Caco-2 (cell line): ENCODE results near the gene TBC1D8. TPM values are rescaled to one million over a fixed set of nuclear protein-coding genes. Genes with fewer than 3 reads are reported as not detected.

Experiments
- BruUV-seq: library from RNA; stranded (reverse); fragments of 400-500 nt; replicated peaks from 2 replicates; lab custom pipeline; 2021; lab: Mats Ljungman, UMichigan
- CTCF ChIA-PET: fragments of 300-600 bp; sonication (Branson Sonifier 250); formaldehyde crosslinking; loops from one replicate; lab custom pipeline; 2022; ENCODE audit warnings: antibody characterized with exemption; lab: Charles Lee
- POLR2A ChIA-PET: fragments of 300-600 bp; sonication (Branson Sonifier 250); formaldehyde crosslinking; loops from one replicate; lab custom pipeline; 2022; ENCODE audit warnings: antibody characterized with exemption; lab: Charles Lee
- DNase-seq, 2 experiments: peaks; one replicate each; pipeline versions ENCODE4 v3.0.0 to v3.0.0-alpha.2; 2020 to 2022
- H3K27me3 ChIP-seq: replicated peaks from 2 replicates; pipeline ENCODE4 v1.6.0; 2011; ENCODE audit warnings: low read length; ENCODE audit not compliant: control insufficient read depth, insufficient read depth
- H3K36me3 ChIP-seq: 2 replicates; pipeline ENCODE4 v1.5.1; 2011; ENCODE audit warnings: low read length; ENCODE audit not compliant: control insufficient read depth, insufficient read depth
- H3K4me1 ChIP-seq: fragments of 250-450 bp; sonication (Bioruptor Pico); 2 replicates; pipeline ENCODE4 v1.5.1; 2020; ENCODE audit warnings: mild to moderate bottlenecking
- H3K4me3 ChIP-seq: 2 replicates; pipeline ENCODE4 v1.5.1; 2011; ENCODE audit warnings: low read depth, mild to moderate bottlenecking, control low read depth, low read length
- H3K9me3 ChIP-seq: fragments of 250-450 bp; sonication (Bioruptor Pico); 2 replicates; pipeline ENCODE4 v1.5.1; 2020; ENCODE audit warnings: mild to moderate bottlenecking, moderate library complexity
- H3K27ac Mint-ChIP-seq: one replicate; pipeline ENCODE4 v1.8.0; 2022; ENCODE audit warnings: mixed read lengths; ENCODE audit not compliant: unreplicated experiment
- H3K27me3 Mint-ChIP-seq: one replicate; pipeline ENCODE4 v1.8.0; 2022; ENCODE audit warnings: mixed read lengths; ENCODE audit not compliant: insufficient read depth, unreplicated experiment
- H3K36me3 Mint-ChIP-seq: one replicate; pipeline ENCODE4 v1.8.0; 2022; ENCODE audit warnings: mild to moderate bottlenecking, mixed read lengths; ENCODE audit not compliant: insufficient read depth, unreplicated experiment
- H3K4me1 Mint-ChIP-seq: one replicate; pipeline ENCODE4 v1.8.0; 2022; ENCODE audit warnings: low read depth, mixed read lengths; ENCODE audit not compliant: unreplicated experiment
- H3K4me3 Mint-ChIP-seq: one replicate; pipeline ENCODE4 v1.8.0; 2022; ENCODE audit warnings: mild to moderate bottlenecking, moderate library complexity, mixed read lengths; ENCODE audit not compliant: unreplicated experiment
- H3K9me3 Mint-ChIP-seq: one replicate; pipeline ENCODE4 v1.8.0; 2022; ENCODE audit warnings: mixed read lengths; ENCODE audit not compliant: unreplicated experiment
- CTCF ChIP-seq, 2 experiments: fragments of 200-600 bp in 1 of 2; IDR thresholded peaks; 1 replicate in 1 of 2; 2 replicates in 1 of 2; pipeline versions ENCODE4 v1.5.1 to v1.8.0; 2011 to 2022; ENCODE audit warnings: antibody characterized with exemption in 1 of 2, control low read depth in 1 of 2, inconsistent platforms in 1 of 2, low read depth in 1 of 2, low read length in 1 of 2, mild to moderate bottlenecking in 1 of 2, moderate library complexity in 1 of 2; ENCODE audit not compliant: insufficient read depth in 1 of 2, severe bottlenecking in 1 of 2, unreplicated experiment in 1 of 2
- intact Hi-C: fragments of 100-400 bp; cut with micrococcal nuclease; formaldehyde crosslinking; loops from one replicate; pipeline ENCODE4 v1.10.0; 2022; ENCODE audit not compliant: unreplicated experiment
- total RNA-seq: library from RNA; stranded (reverse); gene quantifications from 2 replicates; pipeline ENCODE4 v1.2.3, GENCODE V29; 2022

The TBC1D8 gene
- total RNA-seq, 1 experiment from 2014 or later, result 29.5 TPM

DNA sequence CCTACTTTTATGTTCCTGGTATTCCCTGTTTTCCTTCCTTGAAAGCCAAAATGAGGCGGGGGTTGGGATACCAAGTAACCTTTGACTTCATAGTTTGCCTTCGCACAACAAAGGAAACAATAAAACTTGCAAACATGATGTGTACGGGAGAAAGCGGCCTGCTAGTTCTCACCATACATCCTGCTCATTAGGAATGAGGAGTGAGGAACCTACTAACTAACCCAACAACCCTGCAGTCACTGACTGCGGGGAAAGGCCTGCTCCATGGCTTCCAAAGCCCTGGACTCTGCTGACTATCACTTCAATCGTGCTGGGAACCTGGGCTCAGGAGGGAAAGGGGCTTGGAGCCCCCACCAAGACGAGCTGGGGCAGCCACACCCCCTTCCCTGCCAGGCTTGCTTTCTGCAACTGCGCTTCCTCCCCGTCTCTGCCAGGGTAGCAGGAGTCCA lies 124.9 kb downstream of the TBC1D8 start:
- ChIA-PET CTCF (no interaction called here), POLR2A (interaction anchor here (0.6 kb wide), 1 partner anchor 124 kb away, joined by 6 read pairs; the partner anchor contains the start of gene TBC1D8)
- DNase-seq, result peak; percentile 35 to 46
- Mint-ChIP-seq H3K4me1 (no peaks in the 10 kb centered on the region), H3K4me3 (no peak overlapping the region), H3K27ac (no peak overlapping the region), H3K36me3 (peaks cover 36% of the 10 kb centered on the region), H3K27me3 (no peaks in the 10 kb centered on the region), H3K9me3 (no peaks in the 10 kb centered on the region)
- intact Hi-C loops, result no loop called here
- no peak for TF ChIP-seq CTCF (IDR thresholded peaks at IDR 0.05; ENCODE audit: insufficient read depth in 1 of 2, low read depth in 1 of 2, low read length in 1 of 2, severe bottlenecking in 1 of 2, unreplicated experiment in 1 of 2)
- Histone ChIP-seq H3K4me1 (peaks cover 12% of the 10 kb centered on the region; the same call in 1 of the 2 replicates), H3K9me3 (no peaks in the 10 kb centered on the region), H3K27me3 (no peaks in the 10 kb centered on the region), H3K4me3 (no peak overlapping the region), H3K36me3 (0 out of 2 replicates have a peak, but pooled peaks cover 4% of the 10 kb centered on the region)
- BruUV-seq, result no TSS peak

DNA sequence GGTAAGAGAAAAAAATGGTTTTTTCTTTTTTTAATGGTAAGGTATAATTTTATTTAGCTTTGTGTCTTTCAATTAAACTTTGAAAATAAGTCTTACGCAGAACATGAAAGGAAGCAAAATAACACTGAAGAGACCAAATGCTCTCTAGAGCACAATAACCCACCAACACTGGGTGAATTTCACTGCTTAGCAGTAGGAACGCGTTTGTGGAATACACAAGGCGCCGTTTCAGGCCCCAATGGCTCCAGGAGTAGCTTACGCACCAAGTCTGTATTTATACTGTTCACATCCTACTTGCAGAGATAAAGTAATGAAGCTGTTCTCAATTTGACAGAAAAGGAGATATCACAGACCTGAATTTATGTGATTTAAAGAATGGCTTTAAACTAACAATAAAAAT lies 125.6 kb downstream of the TBC1D8 start:
- Histone ChIP-seq H3K9me3 (no peaks in the 10 kb centered on the region), H3K4me1 (peaks cover 12% of the 10 kb centered on the region; the same call in 1 of the 2 replicates), H3K36me3 (peaks cover 4% of the 10 kb centered on the region), H3K27me3 (no peaks in the 10 kb centered on the region), H3K4me3 (no peak overlapping the region)
- Mint-ChIP-seq H3K27me3 (no peaks in the 10 kb centered on the region), H3K27ac (no peak overlapping the region), H3K4me3 (no peak overlapping the region), H3K4me1 (no peaks in the 10 kb centered on the region), H3K9me3 (no peaks in the 10 kb centered on the region), H3K36me3 (peaks cover 41% of the 10 kb centered on the region)
- intact Hi-C loops, result no loop called here
- ChIA-PET CTCF (no interaction called here), POLR2A (no interaction called here)
- no peak for TF ChIP-seq CTCF (IDR thresholded peaks at IDR 0.05; ENCODE audit: insufficient read depth in 1 of 2, low read depth in 1 of 2, low read length in 1 of 2, severe bottlenecking in 1 of 2, unreplicated experiment in 1 of 2)
- no peak for DNase-seq
- no TSS peak for BruUV-seq

- H3K9me3 Mint-ChIP-seq, result no peaks in the 10 kb centered on the region
- intact Hi-C loops, result no loop called here
- Histone ChIP-seq H3K9me3 (no peaks in the 10 kb centered on the region), H3K4me3 (no peak overlapping the region), H3K36me3 (peaks cover 2% of the 10 kb centered on the region), H3K27me3 (no peaks in the 10 kb centered on the region), H3K4me1 (peaks cover 12% of the 10 kb centered on the region; the same call in 1 of the 2 replicates)
- no peak overlapping the region for H3K4me3 Mint-ChIP-seq
- H3K36me3 Mint-ChIP-seq, result peaks cover 39% of the 10 kb centered on the region
- no peaks in the 10 kb centered on the region for H3K4me1 Mint-ChIP-seq
- CTCF ChIA-PET, result no interaction called here
- BruUV-seq, result no TSS peak
- TF ChIP-seq CTCF (IDR thresholded peaks at IDR 0.05; ENCODE audit: insufficient read depth in 1 of 2, low read depth in 1 of 2, low read length in 1 of 2, severe bottlenecking in 1 of 2, unreplicated experiment in 1 of 2), result no peak
- no peaks in the 10 kb centered on the region for H3K27me3 Mint-ChIP-seq
- DNase-seq, result no peak
- POLR2A ChIA-PET, result no interaction called here
- no peak overlapping the region for H3K27ac Mint-ChIP-seq
Observed at GRCh38 chr2:101023327-101024107, 127.7 kb downstream of the TBC1D8 start.
